GM19239 (cell line): ENCODE results near the gene PCDH19.
A peak's percentile ranks its signal among the peaks of the same experiment; 100 is the strongest.

Source experiments
- DNase-seq: peaks from one replicate; pipeline ENCODE4 v3.0.0; 2011; ENCODE audit warnings: low spot score; ENCODE audit not compliant: insufficient read length
- FAIRE-seq: peaks from 2 replicates; lab custom pipeline; 2011; peaks lifted over from hg19 to GRCh38; lab: Jason Lieb, UNC

PCDH19 gene

GRCh38 chrX:100407147-100407783, 2.8 kb downstream of the PCDH19 start:
- DNase-seq = no peak
- no peak for FAIRE-seq

- DNase-seq (no peak), FAIRE-seq (no peak)
These were observed 4.6 kb downstream of the PCDH19 start for GRCh38 chrX:100405424-100405823.

- no peak for FAIRE-seq
- DNase-seq = no peak
These were observed 5.2 kb downstream of the PCDH19 start for GRCh38 chrX:100404851-100405250.

GRCh38 chrX:100395781-100396180, 14.3 kb downstream of the PCDH19 start:
- DNase-seq (no peak), FAIRE-seq (no peak)

- FAIRE-seq (no peak), DNase-seq (no peak)
These were observed 28.5 kb downstream of the PCDH19 start for GRCh38 chrX:100381619-100382018.

- DNase-seq (no peak), FAIRE-seq (peak; percentile 26)
These were observed 30.6 kb downstream of the PCDH19 start for GRCh38 chrX:100379388-100379986.

GRCh38 chrX:100377826-100378225, 32.2 kb downstream of the PCDH19 start:
- no peak for FAIRE-seq
- DNase-seq = no peak

- DNase-seq (no peak), FAIRE-seq (no peak)
These were observed 33.5 kb downstream of the PCDH19 start for GRCh38 chrX:100376576-100376975.

GRCh38 chrX:100373673-100374072, 36.4 kb downstream of the PCDH19 start:
- FAIRE-seq (no peak), DNase-seq (no peak)

GRCh38 chrX:100368167-100368566, 41.9 kb downstream of the PCDH19 start:
- FAIRE-seq = no peak
- no peak for DNase-seq

GRCh38 chrX:100363896-100364295, 46.2 kb downstream of the PCDH19 start:
- no peak for FAIRE-seq
- no peak for DNase-seq

GRCh38 chrX:100358766-100359165, 51.3 kb downstream of the PCDH19 start:
- no peak for FAIRE-seq

GRCh38 chrX:100356351-100356896, 53.6 kb downstream of the PCDH19 start:
- FAIRE-seq = no peak

More at GRCh38 chrX:100358766-100359165, 51.3 kb downstream of the PCDH19 start:
- DNase-seq = no peak

GRCh38 chrX:100355680-100356079, 54.4 kb downstream of the PCDH19 start:
- no peak for FAIRE-seq
- DNase-seq = no peak

More at GRCh38 chrX:100356351-100356896, 53.6 kb downstream of the PCDH19 start:
- no peak for DNase-seq

- no peak for DNase-seq
- no peak for FAIRE-seq
These were observed 56.7 kb downstream of the PCDH19 start for GRCh38 chrX:100353326-100353725.

- DNase-seq (no peak), FAIRE-seq (no peak)
These were observed 59.2 kb downstream of the PCDH19 start for GRCh38 chrX:100350704-100351489.

GRCh38 chrX:100349391-100349790, 60.7 kb downstream of the PCDH19 start:
- no peak for FAIRE-seq
- DNase-seq = no peak

GRCh38 chrX:100341142-100341510, 68.9 kb downstream of the PCDH19 start:
- DNase-seq (no peak), FAIRE-seq (no peak)

- DNase-seq (no peak), FAIRE-seq (no peak)
These were observed 69.5 kb downstream of the PCDH19 start for GRCh38 chrX:100340491-100341141.

GRCh38 chrX:100328351-100328750, 81.7 kb downstream of the PCDH19 start:
- no peak for DNase-seq
- no peak for FAIRE-seq

GRCh38 chrX:100319716-100320115, 90.4 kb downstream of the PCDH19 start:
- DNase-seq = no peak
- no peak for FAIRE-seq
